Stimulated activated naive CD8-positive, alpha-beta T cell treated with anti-CD3 and anti-CD28 coated beads, Interleukin-15, Interleukin-2, amounts not matched to agents 100 ng/mL and 50 ng/mL, for 24 hours (primary cell): ENCODE data around the gene HNRNPU.

Experiments used
- H3K27ac Mint-ChIP-seq: one replicate; pipeline ENCODE4 v1.8.0; 2021; ENCODE audit warnings: mild to moderate bottlenecking, mixed read lengths
- H3K27me3 Mint-ChIP-seq: one replicate; pipeline ENCODE4 v1.8.0; 2021; ENCODE audit warnings: mixed read lengths
- H3K36me3 Mint-ChIP-seq: one replicate; pipeline ENCODE4 v1.8.0; 2021; ENCODE audit warnings: low read depth, mixed read lengths
- H3K4me1 Mint-ChIP-seq: one replicate; pipeline ENCODE4 v1.8.0; 2021; ENCODE audit warnings: low read depth, mixed read lengths
- H3K4me3 Mint-ChIP-seq: one replicate; pipeline ENCODE4 v1.8.0; 2021; ENCODE audit warnings: mild to moderate bottlenecking, mixed read lengths
- H3K9me3 Mint-ChIP-seq: one replicate; pipeline ENCODE4 v1.8.0; 2021; ENCODE audit warnings: mixed read lengths

HNRNPU gene

DNA sequence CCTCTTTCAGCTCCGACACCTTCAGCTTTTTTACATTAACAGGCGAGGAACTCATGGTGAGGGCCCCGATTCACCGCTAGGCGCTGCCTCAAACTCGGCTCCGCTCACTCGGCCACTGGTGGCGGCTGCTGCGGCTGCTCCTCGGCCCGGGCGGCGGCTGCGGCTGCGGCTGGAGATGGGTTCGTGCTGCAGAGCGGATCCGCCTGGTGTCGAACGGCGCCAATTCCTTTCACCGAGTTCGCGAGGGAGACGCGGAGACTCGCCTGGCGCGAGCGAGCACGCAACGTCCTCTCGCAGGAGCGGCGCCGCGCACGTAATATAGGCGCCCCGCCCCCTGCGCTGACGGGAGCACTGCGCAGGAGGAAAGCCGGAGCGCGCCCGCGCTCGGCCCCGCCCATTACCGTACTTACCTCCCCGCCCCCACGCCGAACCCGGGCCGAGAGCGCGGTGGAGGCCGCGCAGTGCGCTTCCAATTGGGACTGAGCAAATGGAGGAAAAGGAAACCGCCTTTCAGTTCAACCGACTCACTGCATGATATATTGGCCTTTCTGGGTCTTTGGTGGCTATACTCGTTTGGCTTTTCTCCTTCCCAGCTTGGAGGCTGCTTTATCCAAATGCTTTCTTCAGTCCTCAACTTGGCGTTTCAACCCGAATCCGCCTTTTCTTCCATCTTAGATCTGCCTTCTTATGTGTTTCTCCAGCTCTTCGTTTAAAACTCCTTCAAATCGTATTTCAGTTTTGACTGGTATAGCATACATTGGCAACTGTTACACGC is at the start of gene HNRNPU:
Gene HNRNPU, minus strand, starts transcription at position 291 of the 775 bp plus-strand sequence. Its CDS starts 236 bp downstream, at position 55.
- Mint-ChIP-seq H3K27me3 (no peaks in the 10 kb centered on the region), H3K4me3 (peak within 1 kb of the TSS; percentile 95), H3K36me3 (peaks cover 42% of the 10 kb centered on the region), H3K4me1 (peaks cover 48% of the 10 kb centered on the region), H3K9me3 (no peaks in the 10 kb centered on the region), H3K27ac (peak within 1 kb of the TSS; percentile 99)

DNA sequence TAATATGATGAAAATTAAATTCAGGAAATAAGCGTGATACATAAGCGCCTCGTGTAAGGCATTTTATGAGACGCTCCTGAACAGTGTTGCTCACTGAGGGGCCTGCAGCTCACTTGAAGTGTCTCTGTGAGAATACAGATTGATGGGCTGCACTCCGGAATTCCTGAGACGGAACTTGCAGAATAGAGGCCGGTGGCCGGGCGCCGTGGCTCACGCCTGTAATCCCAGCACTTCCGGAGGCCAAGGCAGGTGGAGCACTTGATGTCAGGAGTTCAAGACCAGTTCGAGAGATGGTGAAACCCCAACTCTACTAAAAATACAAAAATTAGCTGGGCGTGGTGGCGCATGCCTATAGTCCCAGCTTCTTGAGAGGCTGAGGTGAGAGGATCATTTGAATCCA is 49.5 kb upstream of the HNRNPU start:
- Mint-ChIP-seq H3K36me3 (no peaks in the 10 kb centered on the region), H3K4me1 (peaks cover 3% of the 10 kb centered on the region), H3K27me3 (no peaks in the 10 kb centered on the region), H3K9me3 (no peaks in the 10 kb centered on the region), H3K4me3 (no peak overlapping the region), H3K27ac (no peak overlapping the region)

DNA sequence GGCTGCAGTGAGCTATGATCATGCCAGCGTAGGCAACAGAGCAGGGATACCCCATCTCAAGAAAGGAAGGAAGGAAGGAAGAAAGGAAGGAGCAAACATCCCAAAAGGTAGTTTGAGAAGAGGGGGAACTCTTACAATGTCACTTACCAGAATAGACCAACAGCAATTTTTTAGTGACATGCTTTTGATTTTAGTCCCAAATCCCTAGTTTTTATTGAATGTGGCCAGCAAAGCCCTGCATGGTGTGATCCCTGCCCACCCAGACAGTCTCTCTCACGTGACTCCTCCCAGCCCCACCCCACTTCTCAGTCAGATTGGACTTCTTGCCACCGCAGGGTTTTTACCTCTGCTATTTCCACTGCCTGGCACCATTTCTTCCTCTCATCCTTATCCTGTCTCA is 39.8 kb upstream of the HNRNPU start:
- Mint-ChIP-seq H3K27ac (no peak overlapping the region), H3K27me3 (no peaks in the 10 kb centered on the region), H3K4me1 (peaks cover 9% of the 10 kb centered on the region), H3K4me3 (peak overlapping the region; percentile 32), H3K36me3 (no peaks in the 10 kb centered on the region), H3K9me3 (no peaks in the 10 kb centered on the region)

DNA sequence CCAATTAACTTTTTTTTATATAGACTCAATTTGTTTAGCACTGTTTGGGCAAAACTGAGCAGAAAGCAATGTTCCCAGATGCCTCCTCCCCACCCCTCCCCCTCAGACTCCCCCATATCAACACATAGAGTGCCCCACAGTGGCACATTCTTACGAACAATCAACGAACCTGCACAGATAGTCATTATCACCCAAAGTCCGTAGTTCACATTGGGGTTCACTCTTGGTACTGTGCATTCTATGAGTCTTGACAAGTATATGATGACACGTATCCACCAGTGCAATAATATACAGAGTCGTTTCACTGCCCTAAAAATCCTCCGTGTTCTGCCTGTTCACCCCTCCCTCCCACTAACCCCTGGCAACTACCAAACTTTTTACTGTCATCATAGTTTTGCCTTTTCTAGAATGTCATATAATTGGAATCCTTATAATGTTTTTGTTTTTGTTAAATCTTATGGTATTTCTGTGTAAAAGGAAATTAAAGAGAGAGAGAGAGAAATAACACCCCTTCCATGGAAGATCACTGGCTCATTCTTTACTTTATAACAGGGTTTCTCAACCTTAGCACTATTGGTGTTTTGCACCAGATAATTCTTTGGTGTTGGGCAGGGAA is 37.2 kb upstream of the HNRNPU start:
- H3K9me3 Mint-ChIP-seq = no peaks in the 10 kb centered on the region
- H3K4me1 Mint-ChIP-seq = peaks cover 3% of the 10 kb centered on the region
- H3K4me3 Mint-ChIP-seq = no peak overlapping the region
- H3K27me3 Mint-ChIP-seq = no peaks in the 10 kb centered on the region
- H3K36me3 Mint-ChIP-seq = no peaks in the 10 kb centered on the region
- no peak overlapping the region for H3K27ac Mint-ChIP-seq

DNA sequence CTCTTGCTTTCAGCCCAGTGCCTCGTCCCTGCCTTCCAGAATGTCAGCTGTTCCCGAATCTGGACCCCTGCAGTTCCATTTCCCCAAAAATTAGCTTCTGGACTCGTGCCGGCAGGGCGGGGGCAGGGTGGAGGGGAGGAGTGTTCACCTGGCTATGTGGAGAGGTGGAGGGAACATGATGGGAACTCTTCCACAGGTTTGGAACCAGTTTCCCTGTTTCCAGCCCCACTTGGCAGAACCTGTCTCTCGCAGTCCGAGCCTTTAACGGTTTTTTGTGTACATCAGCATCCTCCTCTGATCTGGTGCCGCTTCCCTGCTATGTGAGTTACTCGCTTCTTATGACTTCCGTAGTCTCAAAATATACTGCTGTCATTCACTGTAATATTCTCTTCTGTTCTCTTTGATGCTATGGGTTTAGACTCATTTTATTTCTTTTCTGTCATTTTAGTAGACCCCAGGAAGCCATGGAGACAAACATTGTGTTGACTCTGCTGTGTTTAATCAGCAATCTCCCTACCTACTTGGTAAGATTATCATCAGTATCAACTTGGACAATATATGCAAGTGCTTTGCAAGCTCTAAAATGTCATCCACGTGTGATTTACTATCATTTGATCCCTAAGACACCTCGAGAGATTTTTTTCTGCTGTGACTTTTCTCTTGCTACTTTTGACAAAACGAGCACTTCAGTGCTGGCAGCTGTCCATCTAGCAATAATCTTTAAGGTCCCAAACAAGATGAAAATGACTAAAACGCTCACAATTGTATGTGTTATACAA is 33.3 kb upstream of the HNRNPU start:
- Mint-ChIP-seq H3K27ac (no peak overlapping the region), H3K4me3 (no peak overlapping the region), H3K4me1 (no peaks in the 10 kb centered on the region), H3K9me3 (no peaks in the 10 kb centered on the region), H3K36me3 (no peaks in the 10 kb centered on the region), H3K27me3 (no peaks in the 10 kb centered on the region)

DNA sequence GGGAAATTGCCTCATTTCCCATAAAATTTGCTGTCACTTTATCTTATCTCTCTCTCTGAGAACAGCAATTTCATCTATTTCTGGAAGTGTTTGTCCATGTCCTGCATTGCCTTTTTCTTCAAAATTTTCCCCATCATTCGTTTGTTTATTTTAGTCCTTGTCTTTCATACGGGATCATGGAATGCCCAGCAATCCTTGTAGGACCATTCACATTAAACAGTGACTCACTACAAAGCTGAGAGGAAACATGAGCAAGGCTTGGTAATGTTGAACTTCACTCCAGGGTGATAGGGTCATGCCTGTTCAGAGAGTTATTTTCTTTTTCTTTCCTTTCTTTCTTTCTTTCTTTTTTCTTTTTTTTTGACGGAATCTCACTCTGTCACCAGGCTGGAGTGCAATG is 32.2 kb upstream of the HNRNPU start:
- Mint-ChIP-seq H3K9me3 (no peaks in the 10 kb centered on the region), H3K4me3 (no peak overlapping the region), H3K4me1 (no peaks in the 10 kb centered on the region), H3K27me3 (no peaks in the 10 kb centered on the region), H3K27ac (no peak overlapping the region), H3K36me3 (no peaks in the 10 kb centered on the region)

DNA sequence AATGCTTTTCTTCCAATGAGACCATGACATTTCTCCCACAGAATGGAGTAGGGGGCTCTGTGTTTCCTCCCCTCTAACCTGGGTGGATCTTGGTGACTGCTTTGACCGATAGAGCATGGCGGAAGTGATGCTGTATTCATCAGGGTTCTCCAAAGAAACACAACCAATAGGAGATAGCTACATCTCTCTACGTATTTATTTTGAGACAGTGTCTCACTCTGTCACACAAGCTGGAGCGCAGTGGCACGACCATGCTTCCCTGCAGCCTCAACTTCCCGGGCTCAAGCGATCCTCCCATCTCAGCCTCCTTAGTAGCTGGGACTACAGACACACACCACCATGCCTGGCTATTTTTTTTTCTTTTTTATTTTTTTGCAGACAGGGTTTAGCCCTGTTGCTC is 29.5 kb upstream of the HNRNPU start:
- H3K27me3 Mint-ChIP-seq = no peaks in the 10 kb centered on the region
- H3K9me3 Mint-ChIP-seq = no peaks in the 10 kb centered on the region
- H3K27ac Mint-ChIP-seq = no peak overlapping the region
- no peaks in the 10 kb centered on the region for H3K36me3 Mint-ChIP-seq
- no peaks in the 10 kb centered on the region for H3K4me1 Mint-ChIP-seq
- H3K4me3 Mint-ChIP-seq = no peak overlapping the region

DNA sequence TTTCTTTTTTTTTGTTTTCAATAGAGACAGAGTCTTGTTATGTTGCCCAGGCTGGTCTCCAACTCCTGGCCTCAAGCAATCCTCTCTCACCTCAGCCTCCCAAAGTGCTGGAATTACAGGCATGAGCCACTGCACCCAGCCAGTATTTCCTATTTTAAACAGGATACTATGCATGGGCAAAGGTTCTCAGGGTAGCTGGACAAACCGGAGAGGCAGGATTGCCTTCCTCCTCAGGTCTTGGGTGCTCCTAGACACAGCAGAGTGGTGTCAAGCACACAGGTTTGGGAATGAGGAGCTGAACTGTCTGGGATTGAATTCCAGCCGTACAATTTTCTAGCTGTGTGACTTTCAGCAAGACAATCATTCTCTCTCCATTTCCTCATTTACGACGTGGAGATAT is 22.9 kb upstream of the HNRNPU start:
- no peaks in the 10 kb centered on the region for H3K9me3 Mint-ChIP-seq
- H3K36me3 Mint-ChIP-seq = no peaks in the 10 kb centered on the region
- no peaks in the 10 kb centered on the region for H3K4me1 Mint-ChIP-seq
- no peak overlapping the region for H3K27ac Mint-ChIP-seq
- H3K27me3 Mint-ChIP-seq = no peaks in the 10 kb centered on the region
- H3K4me3 Mint-ChIP-seq = no peak overlapping the region

DNA sequence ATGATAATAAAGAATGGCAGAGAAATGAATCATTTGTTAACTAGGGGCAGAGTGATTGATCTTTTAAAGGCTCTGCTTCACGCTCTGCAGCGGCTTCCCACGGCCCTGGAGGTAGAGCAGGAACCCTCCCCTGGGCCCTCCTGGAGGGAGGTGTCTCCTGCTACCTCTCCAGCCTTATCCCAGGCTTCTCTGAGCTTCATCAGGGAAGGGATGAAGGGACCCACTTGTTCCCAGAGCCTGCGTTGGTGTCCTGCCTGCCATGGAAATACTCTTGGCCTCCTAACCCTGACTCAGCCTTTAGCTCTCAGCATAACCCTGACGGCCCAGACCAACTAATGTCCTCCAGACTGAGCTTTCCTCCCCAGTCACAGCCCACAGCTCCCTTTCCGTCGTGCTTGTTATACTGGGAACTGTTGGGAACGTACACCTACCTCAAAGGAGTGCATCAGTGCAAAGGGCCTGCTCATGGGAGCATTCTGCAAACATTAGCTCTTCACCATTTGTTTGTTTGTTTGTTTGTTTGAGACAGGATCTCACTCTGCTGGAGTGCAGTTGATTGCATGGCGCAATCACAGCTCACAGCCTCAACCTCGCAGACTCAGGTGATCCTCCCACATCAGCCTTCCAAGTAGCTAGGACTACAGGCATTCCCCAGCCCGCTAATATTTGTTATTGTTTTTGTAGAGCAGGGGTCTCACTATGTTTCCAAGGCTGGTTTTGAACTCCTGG is 17.4 kb upstream of the HNRNPU start:
- no peak overlapping the region for H3K27ac Mint-ChIP-seq
- no peak overlapping the region for H3K4me3 Mint-ChIP-seq
- H3K9me3 Mint-ChIP-seq = no peaks in the 10 kb centered on the region
- H3K36me3 Mint-ChIP-seq = no peaks in the 10 kb centered on the region
- no peaks in the 10 kb centered on the region for H3K27me3 Mint-ChIP-seq
- no peaks in the 10 kb centered on the region for H3K4me1 Mint-ChIP-seq

DNA sequence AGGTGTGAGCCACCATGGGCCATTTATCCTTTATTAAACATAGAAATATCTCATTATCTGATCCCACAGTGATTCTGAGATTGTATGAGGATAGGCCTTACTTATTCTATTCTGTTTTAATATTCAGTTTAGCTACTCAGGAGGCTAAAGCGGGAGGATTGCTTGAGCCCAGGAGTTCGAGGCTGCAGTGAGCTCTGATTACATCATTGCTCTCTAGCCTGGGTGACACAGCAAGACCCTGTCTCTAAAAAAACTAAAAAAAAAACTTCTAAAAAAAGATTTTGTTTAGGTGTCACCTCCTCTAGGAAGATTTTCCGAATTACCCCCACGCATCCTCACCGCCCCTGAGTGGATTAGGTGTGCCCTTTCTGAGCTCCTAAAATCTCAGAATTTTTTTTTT is 14.3 kb upstream of the HNRNPU start:
- Mint-ChIP-seq H3K27ac (no peak overlapping the region), H3K9me3 (no peaks in the 10 kb centered on the region), H3K36me3 (no peaks in the 10 kb centered on the region), H3K4me1 (no peaks in the 10 kb centered on the region), H3K4me3 (no peak overlapping the region), H3K27me3 (no peaks in the 10 kb centered on the region)

DNA sequence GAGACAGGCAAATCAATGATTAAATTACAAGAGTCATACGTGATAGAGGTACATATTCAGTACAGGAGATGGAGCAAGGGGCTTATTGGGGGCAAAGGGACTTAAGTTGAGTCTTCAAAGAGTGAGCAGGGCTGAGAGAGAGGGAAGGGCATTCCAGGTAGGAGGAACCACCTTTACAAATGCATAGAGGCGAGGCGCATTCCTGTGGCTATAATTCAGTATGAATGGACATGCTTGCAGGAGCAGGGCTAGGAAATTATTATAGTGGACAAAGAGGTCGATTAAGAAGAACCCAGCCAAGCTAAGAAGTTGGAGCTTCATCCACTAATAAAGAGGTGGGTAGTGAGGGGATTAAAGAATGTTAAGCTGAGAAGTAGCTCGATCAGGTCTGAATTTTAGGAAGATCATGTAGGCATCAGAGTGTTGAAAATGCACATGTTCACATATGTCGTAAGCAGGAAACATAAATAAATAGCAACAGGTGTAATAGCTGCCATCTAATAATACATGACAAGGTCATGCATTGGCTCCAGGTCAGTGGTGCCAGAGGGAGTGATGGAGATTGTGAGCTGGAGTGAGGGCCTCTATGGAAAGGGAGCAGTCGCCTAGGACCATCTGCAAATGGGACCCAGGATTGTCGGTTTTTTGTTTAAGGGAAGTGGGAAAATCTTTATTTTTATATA is 12.0 kb upstream of the HNRNPU start:
- H3K9me3 Mint-ChIP-seq = no peaks in the 10 kb centered on the region
- H3K36me3 Mint-ChIP-seq = no peaks in the 10 kb centered on the region
- no peaks in the 10 kb centered on the region for H3K27me3 Mint-ChIP-seq
- H3K4me1 Mint-ChIP-seq = no peaks in the 10 kb centered on the region
- H3K4me3 Mint-ChIP-seq = no peak overlapping the region
- no peak overlapping the region for H3K27ac Mint-ChIP-seq

DNA sequence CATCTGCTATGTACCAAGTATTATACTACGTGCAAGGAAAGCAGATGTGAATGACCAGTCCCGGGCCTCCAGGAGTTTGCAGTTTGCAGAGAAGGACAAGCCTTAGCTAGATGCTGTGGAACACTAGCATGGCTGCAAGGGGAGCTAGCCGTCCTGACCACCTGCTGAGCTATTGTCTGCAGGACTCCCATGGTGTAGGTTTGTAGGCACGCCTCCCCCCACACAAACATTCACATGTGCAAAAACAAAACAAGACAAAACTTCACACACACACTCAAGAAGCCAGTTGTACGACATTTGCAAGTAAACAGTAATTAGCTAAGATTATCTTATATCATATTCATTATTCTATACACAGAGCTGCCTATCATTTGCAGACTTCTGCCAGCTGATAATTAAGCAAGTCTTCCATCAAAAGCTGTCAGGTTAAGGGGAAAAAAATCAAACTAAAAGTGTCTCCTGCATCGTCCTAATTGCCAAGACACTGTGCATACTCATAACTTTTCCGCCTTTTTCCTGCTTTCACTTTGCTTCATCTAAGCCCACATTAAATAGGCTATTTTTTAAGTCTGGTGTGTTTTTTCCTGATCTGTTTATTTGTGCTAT is 10.7 kb upstream of the HNRNPU start:
- Mint-ChIP-seq H3K27ac (no peak overlapping the region), H3K4me3 (no peak overlapping the region), H3K27me3 (no peaks in the 10 kb centered on the region), H3K36me3 (no peaks in the 10 kb centered on the region), H3K4me1 (no peaks in the 10 kb centered on the region), H3K9me3 (no peaks in the 10 kb centered on the region)

DNA sequence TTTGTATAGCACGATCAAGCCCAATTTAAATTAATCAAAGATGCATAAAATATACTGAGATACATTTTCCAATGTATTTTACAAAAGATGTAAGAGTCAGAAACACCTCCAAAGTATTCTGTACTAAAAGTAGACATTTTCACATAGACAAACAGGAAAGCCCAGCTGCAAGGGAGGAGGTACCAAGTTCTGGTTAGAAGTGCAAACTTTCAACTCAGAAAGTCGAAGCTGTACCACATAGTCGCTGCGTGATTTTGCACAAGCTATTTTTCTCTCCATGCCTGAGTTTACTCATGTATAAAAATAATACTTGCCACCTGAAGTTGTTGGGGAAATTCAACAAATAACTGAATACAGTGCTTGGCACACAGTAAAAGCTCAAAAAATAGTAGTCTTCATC is 5.6 kb upstream of the HNRNPU start:
- Mint-ChIP-seq H3K27me3 (no peaks in the 10 kb centered on the region), H3K27ac (no peak overlapping the region), H3K36me3 (no peaks in the 10 kb centered on the region), H3K4me1 (peaks cover 18% of the 10 kb centered on the region), H3K4me3 (no peak overlapping the region), H3K9me3 (no peaks in the 10 kb centered on the region)

DNA sequence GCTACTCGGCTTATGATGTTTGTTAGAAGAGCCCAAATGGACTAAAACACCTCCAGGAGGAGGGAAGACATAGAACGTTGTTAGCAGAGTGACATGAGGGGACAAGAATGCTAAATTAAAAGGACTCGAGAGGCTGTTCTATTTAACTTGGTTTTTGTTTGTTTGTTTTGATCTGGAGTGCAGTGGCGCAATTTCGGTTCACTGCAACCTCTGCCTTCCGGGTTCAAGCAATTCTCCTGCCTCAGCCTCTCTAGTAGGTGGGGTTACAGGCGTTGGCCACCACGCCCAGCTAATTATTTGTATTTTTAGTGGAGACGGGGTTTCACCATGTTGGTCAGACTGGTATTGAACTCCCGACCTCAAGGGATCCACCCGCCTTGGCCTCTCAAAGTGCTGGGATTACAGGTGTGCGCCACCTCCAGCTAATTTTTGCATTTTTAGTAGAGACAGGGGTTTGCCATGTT is 5.1 kb upstream of the HNRNPU start:
- Mint-ChIP-seq H3K27ac (no peak overlapping the region), H3K4me1 (peaks cover 19% of the 10 kb centered on the region), H3K36me3 (no peaks in the 10 kb centered on the region), H3K27me3 (no peaks in the 10 kb centered on the region), H3K4me3 (no peak overlapping the region), H3K9me3 (no peaks in the 10 kb centered on the region)
